HepG2 (cell line): ENCODE data around the gene CDC42EP4. TPM values are rescaled to one million over a fixed set of nuclear protein-coding genes. Genes with fewer than 3 reads are reported as not detected.

Experiments used
- ATAC-seq: fragments of 200-7000 bp; cut with Tn5 transposase; 3 replicates; pipeline ENCODE4 v1.9.1; 2020; ENCODE audit warnings: mild to moderate bottlenecking, moderate library complexity
- BruUV-seq: library from RNA; stranded (reverse); fragments of 400-500 nt; replicated peaks from 2 replicates; lab custom pipeline; 2021; lab: Mats Ljungman, UMichigan
- CTCF ChIA-PET: fragments of 300-600 bp; formaldehyde crosslinking; extraction: SDS; loops from one replicate; lab custom pipeline; 2021; ENCODE audit warnings: low total read pairs, inconsistent platforms, low intra/inter-chr PET ratio; lab: Yijun Ruan, JAX
- POLR2A ChIA-PET: fragments of 350-600 bp; sonication (Branson Sonifier 250); formaldehyde crosslinking; loops from one replicate; lab custom pipeline; 2020; ENCODE audit warnings: antibody characterized with exemption, inconsistent platforms; lab: Yijun Ruan, JAX
- DNase-seq: peaks from one replicate; pipeline ENCODE4 v3.0.0-alpha.2; 2015; ENCODE audit warnings: low spot score
- FAIRE-seq: peaks from 3 replicates; lab custom pipeline; 2011; peaks lifted over from hg19 to GRCh38; lab: Jason Lieb, UNC
- H2AFZ ChIP-seq: one replicate; pipeline ENCODE4 v1.6.1; 2011; ENCODE audit warnings: low read length, inconsistent platforms
- H3K27ac ChIP-seq: fragments of 300-600 bp; 3 replicates; pipeline ENCODE4 v1.8.0; 2011; ENCODE audit warnings: mixed run types, mild to moderate bottlenecking, mixed read lengths, low read length, inconsistent platforms; ENCODE audit not compliant: insufficient read depth; ENCODE audit errors: extremely low read length
- H3K27me3 ChIP-seq, 2 experiments: fragments of 200-600 bp in 1 of 2; 2 replicates in 1 of 2; 3 replicates in 1 of 2; pipeline versions ENCODE4 v1.6.0 to v1.8.0; 2011; ENCODE audit warnings: low read length in 2 of 2, mild to moderate bottlenecking in 2 of 2, moderate library complexity in 2 of 2, inconsistent platforms in 1 of 2; ENCODE audit not compliant: insufficient read depth in 2 of 2, control insufficient read depth in 1 of 2
- H3K36me3 ChIP-seq, 2 experiments: fragments of 200-600 bp in 1 of 2; replicated peaks in 1 of 2; 2 replicates in 1 of 2; 3 replicates in 1 of 2; pipeline versions ENCODE4 v1.5.1 to v1.8.0; 2011; ENCODE audit warnings: low read length in 2 of 2, inconsistent platforms in 1 of 2; ENCODE audit not compliant: insufficient read depth in 2 of 2, control insufficient read depth in 1 of 2
- H3K4me1 ChIP-seq: 2 replicates; pipeline ENCODE4 v1.5.1; 2012; ENCODE audit warnings: low read length, inconsistent platforms; ENCODE audit not compliant: insufficient read depth
- H3K4me2 ChIP-seq: 2 replicates; pipeline ENCODE4 v1.6.0; 2011; ENCODE audit warnings: low read depth, low read length, inconsistent platforms
- H3K4me3 ChIP-seq, 3 experiments: fragments of 200-600 bp in 1 of 3; sonication (generic), shearing (Covaris generic) in 1 of 3; replicated peaks in 1 of 3; 2 replicates each; pipeline ENCODE4 v1.5.1; 2011 to 2016; ENCODE audit warnings: low read length in 3 of 3, inconsistent platforms in 2 of 3, low read depth in 2 of 3, mild to moderate bottlenecking in 2 of 3, control low read depth in 1 of 3, mixed read lengths in 1 of 3; ENCODE audit not compliant: insufficient read depth in 1 of 3
- H3K79me2 ChIP-seq: one replicate; pipeline ENCODE4 v1.6.1; 2011; ENCODE audit warnings: low read length, inconsistent platforms; ENCODE audit not compliant: insufficient read depth
- H3K9ac ChIP-seq: 2 replicates; pipeline ENCODE4 v1.6.0; 2011; ENCODE audit warnings: mild to moderate bottlenecking, low read depth, low read length, inconsistent platforms; ENCODE audit not compliant: insufficient read depth
- H3K9me3 ChIP-seq: 2 replicates; pipeline ENCODE4 v1.5.1; 2012; ENCODE audit warnings: mild to moderate bottlenecking, low read length
- H4K20me1 ChIP-seq: 2 replicates; pipeline ENCODE4 v1.6.0; 2011; ENCODE audit warnings: inconsistent platforms, mild to moderate bottlenecking, low read length, moderate library complexity; ENCODE audit not compliant: insufficient read depth
- CCDC6 ChIP-seq: sonication (generic); formaldehyde crosslinking; IDR thresholded peaks from 2 replicates; pipeline ENCODE4 v1.8.1; 2022; ENCODE audit warnings: mild to moderate bottlenecking, missing genetic modification reagents, moderate library complexity
- CREBL2 ChIP-seq: sonication (generic); formaldehyde crosslinking; IDR thresholded peaks from 2 replicates; pipeline ENCODE4 v1.8.1; 2023; ENCODE audit warnings: missing genetic modification reagents, mild to moderate bottlenecking, borderline replicate concordance
- EHMT2 ChIP-seq: fragments of 200-600 bp; sonication (generic); IDR thresholded peaks from 2 replicates; pipeline ENCODE4 v1.7.0; 2017; ENCODE audit warnings: antibody characterized with exemption, low read depth, low read length, borderline replicate concordance
- ELF4 ChIP-seq: sonication (generic); formaldehyde crosslinking; IDR thresholded peaks from 2 replicates; pipeline ENCODE4 v1.5.0; 2020; ENCODE audit warnings: missing genetic modification reagents, mild to moderate bottlenecking, moderate library complexity, borderline replicate concordance
- EP300 ChIP-seq, 3 experiments: sonication (generic) in 1 of 3; formaldehyde crosslinking in 1 of 3; IDR thresholded peaks; 2 replicates each; pipeline versions ENCODE4 v1.5.1 to v1.6.1; 2011 to 2020; ENCODE audit warnings: low read depth in 2 of 3, low read length in 2 of 3, borderline replicate concordance in 1 of 3, improper control_type of control experiment in 1 of 3, mild to moderate bottlenecking in 1 of 3, missing genetic modification reagents in 1 of 3, moderate library complexity in 1 of 3
- FIP1L1 ChIP-seq: fragments of 200-400 bp; formaldehyde crosslinking; IDR thresholded peaks from 2 replicates; pipeline ENCODE4 v1.6.1; 2018; ENCODE audit warnings: low read depth, mild to moderate bottlenecking, low read length, moderate library complexity, borderline replicate concordance; ENCODE audit not compliant: insufficient read depth
- FOXJ3 ChIP-seq: sonication (generic); formaldehyde crosslinking; IDR thresholded peaks from 2 replicates; pipeline ENCODE4 v1.4.0; 2020; ENCODE audit warnings: missing genetic modification reagents, mild to moderate bottlenecking, borderline replicate concordance
- FOXK1 ChIP-seq: sonication (generic); formaldehyde crosslinking; IDR thresholded peaks from 2 replicates; pipeline ENCODE4 v1.4.0; 2020; ENCODE audit warnings: low read depth, missing genetic modification reagents, borderline replicate concordance
- GATAD1 ChIP-seq: IDR thresholded peaks from 2 replicates; pipeline ENCODE4 v1.6.1; 2016; ENCODE audit warnings: missing genetic modification reagents, missing compliant biosample characterization
- JUN ChIP-seq: sonication (generic); formaldehyde crosslinking; IDR thresholded peaks from 2 replicates; pipeline ENCODE4 v1.4.0; 2020; ENCODE audit warnings: mild to moderate bottlenecking, missing genetic modification reagents
- TOPORS ChIP-seq: sonication (generic); formaldehyde crosslinking; IDR thresholded peaks from 2 replicates; pipeline ENCODE4 v1.8.0; 2023; ENCODE audit warnings: mild to moderate bottlenecking, missing genetic modification reagents
- ZBTB21 ChIP-seq: sonication (generic); formaldehyde crosslinking; IDR thresholded peaks from 2 replicates; pipeline ENCODE4 v1.4.0; 2020; ENCODE audit warnings: missing genetic modification reagents
- ZBTB34 ChIP-seq: sonication (generic); formaldehyde crosslinking; IDR thresholded peaks from 2 replicates; pipeline ENCODE4 v1.8.0; 2022; ENCODE audit warnings: mild to moderate bottlenecking, missing genetic modification reagents
- ZBTB7B ChIP-seq: sonication (generic); formaldehyde crosslinking; IDR thresholded peaks from 2 replicates; pipeline ENCODE4 v1.4.0; 2020; ENCODE audit warnings: missing genetic modification reagents
- ZFP1 ChIP-seq: IDR thresholded peaks from 2 replicates; pipeline ENCODE4 v1.6.1; 2016
- ZNF143 ChIP-seq: sonication (generic); formaldehyde crosslinking; IDR thresholded peaks from 2 replicates; pipeline ENCODE4 v1.4.0; 2020; ENCODE audit warnings: missing genetic modification reagents
- ZNF160 ChIP-seq: sonication (generic); formaldehyde crosslinking; IDR thresholded peaks from 2 replicates; pipeline ENCODE4 v1.8.0; 2022; ENCODE audit warnings: mild to moderate bottlenecking, inconsistent platforms, missing genetic modification reagents
- ZNF256 ChIP-seq: sonication (generic); formaldehyde crosslinking; conservative IDR thresholded peaks from 2 replicates; pipeline ENCODE4 v1.4.0; 2020; ENCODE audit warnings: missing genetic modification reagents
- ZNF326 ChIP-seq: sonication (generic); formaldehyde crosslinking; IDR thresholded peaks from 2 replicates; pipeline ENCODE4 v1.4.0; 2020; ENCODE audit warnings: missing genetic modification reagents, borderline replicate concordance
- ZNF350 ChIP-seq: sonication (generic); formaldehyde crosslinking; IDR thresholded peaks from 2 replicates; pipeline ENCODE4 v1.4.0; 2020; ENCODE audit warnings: mild to moderate bottlenecking, low read depth, missing genetic modification reagents, borderline replicate concordance
- ZNF546 ChIP-seq: sonication (generic); formaldehyde crosslinking; conservative IDR thresholded peaks from 2 replicates; pipeline ENCODE4 v1.8.1; 2023; ENCODE audit warnings: mild to moderate bottlenecking, missing genetic modification reagents
- ZNF558 ChIP-seq: sonication (generic); formaldehyde crosslinking; IDR thresholded peaks from 2 replicates; pipeline ENCODE4 v1.9.0; 2022; ENCODE audit warnings: mild to moderate bottlenecking, missing genetic modification reagents, borderline replicate concordance
- WGBS: methylation state at CpG from one replicate; pipeline ENCODE4 v1.1.6; 2017; ENCODE audit warnings: low lambda C conversion rate; 5-methylcytosine and 5-hydroxymethylcytosine counted together
- in situ Hi-C: cut with HindIII; loops from 2 replicates; pipeline ENCODE4 v1.10.0; 2017; ENCODE audit warnings: low pct_unique_long_range_greater_than_20kb; ENCODE audit not compliant: extremely low pct_ligation_motif_present
- intact Hi-C: fragments of 100-400 bp; cut with micrococcal nuclease; formaldehyde crosslinking; loops from one replicate; pipeline ENCODE4 v1.10.0; 2022; ENCODE audit not compliant: unreplicated experiment
- polyA plus RNA-seq, 8 experiments: library from polyadenylated mRNA; depleted of rRNA in 3 of 8; stranded (reverse) in 7 of 8; unstranded in 1 of 8; fragments of >200 nt; fragmentation: Illumina TruSeq in 4 of 8; extraction: Trizol in 4 of 8; gene quantifications; 2 replicates each; pipeline versions ENCODE4 v1.2.1 to v1.2.3, GENCODE V29; 2011 to 2016; ENCODE audit warnings: low read depth in 4 of 8, missing spikeins in 1 of 8, mixed read lengths in 1 of 8; ENCODE audit not compliant: insufficient read depth in 1 of 8
- total RNA-seq, 5 experiments: library from RNA; depleted of rRNA; stranded (reverse); fragments of >200 nt; fragmentation: Illumina TruSeq; extraction: Trizol; gene quantifications; 2 replicates each; pipeline ENCODE4 v1.2.3, GENCODE V29; 2016; ENCODE audit warnings: low read depth in 1 of 5

The CDC42EP4 gene
- total and polyA plus RNA-seq, 2 of the 13 experiments (the other 11 are each of a cell fraction or from before 2014, with no cell fraction given) = 19.0 to 54.0 TPM

GRCh38 chr17:73261952-73262675 is 49.7 kb downstream of the CDC42EP4 start:
- Histone ChIP-seq H3K79me2 (no peaks in the 10 kb centered on the region), H2AFZ (no peak overlapping the region), H3K27me3 (no peaks in the 10 kb centered on the region), H3K4me3 (peak overlapping the region; percentile 54 to 75 (median 63)), H3K36me3 (no peaks in the 10 kb centered on the region), H3K27ac (peak overlapping the region; percentile 98), H3K9me3 (no peaks in the 10 kb centered on the region), H4K20me1 (no peaks in the 10 kb centered on the region), H3K4me1 (peaks cover 74% of the 10 kb centered on the region), H3K9ac (peak overlapping the region; percentile 87), H3K4me2 (peak overlapping the region; percentile 99)
- FAIRE-seq = peak; percentile 83
- DNase-seq = peak; percentile 93
- ChIA-PET CTCF (interaction anchor here (1.0 to 1.1 kb wide), 2 partner anchors 49 to 108 kb away, joined by 3 to 4 read pairs; no protein-coding TSS in a partner anchor), POLR2A (interaction anchor here (0.9 to 4.3 kb wide), 25 partner anchors 9 to 673 kb away, joined by 3 to 204 read pairs (median 8); partner anchors contain the start of gene CDC42EP4)
- TSS peak; percentile 86 for BruUV-seq
- 2% methylated on average over 17 of the region's 19 CpGs for WGBS
- in situ Hi-C loops (loop anchor here (5.0 kb wide), 1 partner anchor 50 kb away; the partner anchor contains the start of gene CDC42EP4), intact Hi-C loops (loop anchor here (1.0 kb wide), 3 partner anchors 11 to 46 kb away; no protein-coding TSS in a partner anchor)
- peak; percentile 90 for ATAC-seq
- TF ChIP-seq GATAD1 (CRISPR knock-in tag) (no peak; the same call in none of the 2 replicates), ZFP1 (CRISPR knock-in tag) (no peak), ZNF558 (CRISPR knock-in tag) (peak; percentile 84; the same call in 1 of the 2 replicates), EHMT2 (no peak), ZBTB21 (CRISPR knock-in tag) (no peak), FIP1L1 (peak; percentile 23; the same call in 1 of the 2 replicates), CCDC6 (CRISPR knock-in tag) (no peak; the same call in none of the 2 replicates), ZNF256 (no peak), TOPORS (CRISPR knock-in tag) (peak; percentile 64; the same call in 1 of the 2 replicates), ZNF143 (CRISPR knock-in tag) (0 out of 2 replicates have a peak, but pooled peaks have one; percentile 15), ZNF350 (CRISPR knock-in tag) (peak; percentile 95; the same call in 1 of the 2 replicates), EP300 (IDR thresholded peaks at IDR 0.05; ENCODE audit: low read depth in 2 of 2, low read length in 2 of 2) (peak; percentile 62 to 73; a peak in 2 of 4 replicates), EP300 (CRISPR knock-in tag; IDR thresholded peaks at IDR 0.05; ENCODE audit: borderline replicate concordance) (peak; percentile 67; the same call in 1 of the 2 replicates), FOXJ3 (peak; percentile 88), ELF4 (peak; percentile 35; the same call in 1 of the 2 replicates), ZNF160 (CRISPR knock-in tag) (0 out of 2 replicates have a peak, but pooled peaks have one; percentile 49), FOXK1 (CRISPR knock-in tag) (peak; percentile 57), CREBL2 (CRISPR knock-in tag) (no peak; the same call in 1 of the 2 replicates), ZNF326 (CRISPR knock-in tag) (no peak), JUN (CRISPR knock-in tag) (0 out of 2 replicates have a peak, but pooled peaks have one; percentile 75), ZBTB7B (CRISPR knock-in tag) (peak; percentile 99), ZBTB34 (peak; percentile 87), ZNF546 (CRISPR knock-in tag) (no peak; the same call in 1 of the 2 replicates)
